ENCODE measurements around the gene ZCCHC9.
"Not testable (repeated sequence)": the region's sequence is repeated elsewhere in the genome, so short reads cannot be mapped to it uniquely, and the experiment has no call there.

ZCCHC9 gene

GRCh38 chr5:81301271-81302015 lies at the start of gene ZCCHC9:
Gene ZCCHC9, plus strand, starts transcription at chr5:81301587. Its CDS starts 3,171 bp downstream, at chr5:81304758.
- intact Hi-C loops (cut with DNase I), result loop anchor here (5.0 to 10.0 kb wide), 2 partner anchors 64 to 897 kb away; partner anchors contain the start of gene ZFYVE16
- peak; percentile 88 to 99 (median 92) for DNase-seq

DNA sequence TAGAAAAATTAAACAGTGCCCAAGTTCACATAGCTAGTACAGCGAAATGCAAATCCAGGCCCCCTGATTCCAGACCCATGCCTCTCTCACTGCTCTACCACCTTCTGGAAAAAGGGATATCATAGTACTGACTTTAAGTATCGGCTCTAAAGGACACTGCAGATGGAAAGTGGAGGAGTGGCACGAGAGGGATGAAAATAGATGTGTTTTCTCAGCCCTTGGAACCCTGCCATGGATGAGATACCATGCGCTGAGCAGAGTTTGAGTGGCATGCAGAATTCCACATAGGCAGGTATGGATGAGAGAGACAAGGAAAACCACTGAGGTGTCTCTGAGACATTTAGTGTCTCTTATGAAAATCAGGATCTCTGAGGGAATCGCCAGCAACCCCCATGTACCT lies 49.5 kb upstream of the ZCCHC9 start:
- DNase-seq, result no peak
- intact Hi-C loops (cut with DNase I), result no loop called here

DNA sequence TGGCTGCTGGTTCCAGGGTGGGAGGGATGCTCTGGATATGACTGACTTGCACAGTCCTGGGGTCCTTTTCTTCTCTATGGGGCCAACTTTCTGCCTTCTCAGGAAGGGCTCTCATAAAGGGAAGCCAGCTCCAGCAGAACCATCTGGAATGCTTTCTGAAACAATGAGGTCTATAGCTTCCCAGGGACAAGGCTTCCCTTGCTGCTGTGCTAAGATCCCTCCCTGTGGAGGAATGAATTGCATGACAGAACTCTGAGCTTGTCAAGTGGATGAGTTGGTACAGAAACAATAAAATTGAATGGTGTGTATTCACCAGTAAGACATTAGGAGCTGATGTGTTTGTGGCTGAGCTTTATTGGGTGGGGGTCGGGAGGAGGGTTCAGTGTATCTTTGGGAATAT lies 48.5 kb upstream of the ZCCHC9 start:
- intact Hi-C loops (cut with DNase I), result no loop called here
- no peak for DNase-seq

DNA sequence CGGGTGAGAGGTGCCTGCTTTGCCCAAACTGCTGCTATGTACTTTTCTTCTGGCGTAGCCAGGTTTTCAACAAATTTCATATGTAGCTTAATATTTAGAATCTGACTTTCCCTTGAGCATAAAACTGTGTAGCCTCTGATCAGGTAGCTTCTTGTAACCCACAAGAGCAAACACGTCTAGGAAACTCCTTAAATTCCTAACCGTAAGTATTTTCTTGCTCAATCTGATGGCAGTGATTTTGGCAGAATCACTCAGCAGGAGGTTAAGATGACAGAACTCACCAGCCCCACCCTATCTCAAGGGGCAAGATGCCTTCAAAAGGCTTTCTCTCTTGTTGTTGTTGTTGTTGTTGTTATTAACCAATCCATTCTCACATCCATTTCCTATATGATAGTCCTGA lies 47.5 kb upstream of the ZCCHC9 start:
- peak in 1 of 10 donors; percentile 19 for DNase-seq
- intact Hi-C loops (cut with DNase I), result no loop called here

DNA sequence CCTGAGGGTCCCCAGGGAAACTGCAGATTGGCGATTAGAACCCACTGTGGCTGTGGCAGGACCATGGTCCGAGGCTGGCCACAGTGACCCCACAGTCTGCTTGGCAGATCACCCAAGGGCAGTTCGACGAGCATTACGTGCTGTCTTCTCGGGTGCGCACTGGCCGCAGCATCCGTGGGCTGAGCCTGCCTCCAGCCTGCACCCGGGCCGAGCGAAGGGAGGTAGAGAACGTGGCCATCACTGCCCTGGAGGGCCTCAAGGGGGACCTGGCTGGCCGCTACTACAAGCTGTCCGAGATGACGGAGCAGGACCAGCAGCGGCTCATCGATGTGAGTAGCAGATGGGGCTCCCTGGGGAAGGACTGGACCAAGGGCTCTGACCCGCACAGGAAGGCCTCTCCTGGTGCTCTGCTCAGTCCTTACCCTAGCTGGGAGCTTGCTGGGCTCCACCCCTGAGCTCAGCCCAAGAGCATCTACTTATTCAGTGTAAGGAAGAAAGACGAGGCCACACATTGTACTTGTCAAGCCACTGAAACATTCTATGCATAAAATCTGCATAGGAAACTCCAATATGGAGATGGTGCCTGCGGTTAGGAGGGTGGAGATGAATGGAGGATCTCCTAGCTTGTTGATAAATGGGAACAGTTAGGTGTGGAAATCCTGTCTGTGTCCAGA lies 46.4 kb upstream of the ZCCHC9 start:
- peak in 1 of 10 donors; percentile 69 for DNase-seq
- intact Hi-C loops (cut with DNase I), result no loop called here

- DNase-seq, result peak in 1 of 10 donors; percentile 45
- intact Hi-C loops (cut with DNase I), result no loop called here
Measured at GRCh38 chr5:81256766-81257165, 44.6 kb upstream of the ZCCHC9 start.

GRCh38 chr5:81262796-81263195 lies 38.6 kb upstream of the ZCCHC9 start:
- DNase-seq; intact Hi-C loops (cut with DNase I): not testable (repeated sequence)

DNA sequence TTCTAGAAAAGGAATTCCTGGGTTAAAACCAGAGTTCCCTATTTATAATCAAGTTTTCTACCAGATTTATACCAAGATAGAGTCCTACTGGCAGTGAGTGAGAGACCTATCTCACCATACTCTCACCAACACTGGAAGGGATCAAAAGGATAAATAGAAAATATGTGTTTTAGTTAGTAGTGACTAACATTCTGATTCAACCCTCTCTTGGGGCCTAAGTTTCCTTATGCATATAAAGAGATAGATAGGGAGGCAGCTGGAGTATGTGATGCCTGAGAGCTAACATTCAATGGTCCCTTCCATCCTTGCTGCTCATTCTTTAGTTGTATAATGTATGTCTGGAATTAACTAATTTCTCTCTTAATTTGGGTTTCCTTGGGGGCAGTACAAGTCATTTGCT lies 36.3 kb upstream of the ZCCHC9 start:
- DNase-seq, result no peak
- intact Hi-C loops (cut with DNase I), result no loop called here

GRCh38 chr5:81268521-81269196 lies 32.7 kb upstream of the ZCCHC9 start:
- DNase-seq, result no peak
- intact Hi-C loops (cut with DNase I), result no loop called here

DNA sequence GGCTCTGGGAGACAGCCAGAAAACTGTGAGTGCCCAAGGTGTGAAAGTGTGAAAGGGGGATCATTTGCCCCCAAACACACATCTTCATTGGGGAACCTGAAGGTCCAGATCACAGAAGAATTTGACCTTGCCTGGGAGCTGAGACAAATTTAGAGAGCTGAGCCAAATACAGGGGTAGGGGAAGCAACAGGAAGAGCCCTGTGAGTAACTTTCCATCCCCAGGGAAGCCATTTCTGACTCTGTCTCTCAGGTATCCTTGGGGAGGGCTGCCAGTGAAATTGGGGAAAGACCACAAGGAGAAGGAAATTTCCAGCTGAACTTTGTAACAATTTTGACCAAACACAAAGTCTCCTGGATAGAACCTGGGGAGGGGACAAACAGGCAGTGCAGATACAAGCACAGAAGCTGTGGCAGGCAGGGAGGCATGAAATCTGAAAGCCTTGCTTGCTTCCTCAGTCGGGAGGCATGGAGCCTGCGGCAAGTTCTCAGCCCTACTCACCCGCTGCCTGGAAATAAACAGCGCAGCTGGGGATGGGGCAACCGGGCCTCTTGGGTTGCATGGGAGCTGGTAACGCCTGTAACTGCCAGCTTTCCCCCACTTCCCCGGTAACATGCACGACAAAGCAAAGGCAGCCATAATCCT lies 31.5 kb upstream of the ZCCHC9 start:
- no peak for DNase-seq
- intact Hi-C loops (cut with DNase I), result no loop called here

DNA sequence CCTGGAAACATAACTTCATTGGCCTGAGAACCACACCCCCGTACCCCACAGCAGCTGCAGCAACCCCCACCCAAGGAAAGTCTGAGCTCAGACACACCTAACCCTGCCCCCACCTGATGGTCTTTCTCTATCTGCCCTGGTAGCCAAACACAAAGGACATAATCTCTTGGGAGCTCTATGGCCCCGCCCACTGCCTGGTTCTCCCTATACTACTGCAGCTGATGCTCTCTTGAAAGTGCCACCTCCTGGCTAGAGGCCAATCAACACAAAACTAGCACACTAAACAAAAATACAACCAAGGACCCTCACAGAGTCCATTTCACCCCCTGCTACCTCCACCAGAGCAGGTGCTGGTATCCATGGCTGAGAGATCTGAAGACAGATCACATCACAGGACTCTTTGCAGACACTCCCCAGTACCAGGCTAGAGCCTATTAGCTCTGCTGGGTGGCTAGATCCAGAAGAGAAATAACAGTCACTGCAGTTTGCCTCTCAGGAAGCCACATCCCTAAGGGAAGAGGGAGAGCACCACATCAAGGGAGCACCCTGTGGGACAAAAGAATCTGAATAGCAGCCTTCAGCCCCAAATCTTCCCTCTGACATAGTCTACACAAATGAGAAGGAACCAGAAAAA lies 30.9 kb upstream of the ZCCHC9 start:
- DNase-seq; intact Hi-C loops (cut with DNase I): not testable (repeated sequence)

DNA sequence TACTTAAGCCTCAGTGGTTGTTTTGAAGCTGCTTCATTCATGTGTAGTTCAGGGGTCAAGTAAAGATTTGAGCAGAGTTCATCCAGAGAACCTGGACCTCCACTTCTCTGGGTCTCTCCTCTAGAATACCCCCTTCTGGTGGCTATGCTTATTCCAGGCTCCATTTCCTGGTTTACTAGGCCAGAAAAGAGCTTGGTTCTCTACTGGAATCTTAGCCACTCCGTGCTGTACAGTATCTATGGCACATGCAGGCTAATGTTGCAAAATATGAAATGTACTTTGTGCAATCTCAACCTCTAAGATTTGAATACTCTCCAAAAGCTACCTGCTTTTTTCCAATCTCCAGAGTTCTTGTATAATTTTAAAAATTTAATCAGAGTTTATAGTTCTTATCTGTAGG lies 17.4 kb upstream of the ZCCHC9 start:
- no peak for DNase-seq
- intact Hi-C loops (cut with DNase I), result no loop called here

DNA sequence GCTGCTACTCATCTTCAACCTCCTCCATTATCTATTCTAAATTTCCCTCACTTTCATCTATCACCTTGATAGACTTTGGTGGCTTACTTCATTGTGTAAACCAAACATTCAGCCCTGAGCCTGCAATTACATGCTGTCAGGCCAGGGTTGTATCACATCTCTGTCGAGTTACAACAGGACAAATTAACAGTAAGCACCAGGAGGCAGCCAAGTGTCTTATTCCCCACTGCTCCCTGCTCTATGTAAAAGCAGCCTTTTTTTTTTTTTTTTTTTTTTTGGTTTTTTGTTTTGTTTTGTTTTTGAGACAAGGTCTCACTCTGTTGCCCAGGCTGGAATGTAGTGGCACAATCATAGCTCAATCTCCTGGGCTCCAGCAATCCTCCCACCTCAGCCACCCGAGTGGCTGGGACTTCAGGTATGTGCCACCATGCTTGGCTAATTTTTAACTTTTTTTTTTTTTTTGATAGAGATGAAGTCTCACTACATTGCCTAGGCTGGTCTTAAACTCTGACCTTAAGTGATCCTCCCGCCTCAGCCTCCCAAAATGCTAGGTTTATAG lies 15.2 kb upstream of the ZCCHC9 start:
- intact Hi-C loops (cut with DNase I), result no loop called here
- DNase-seq, result peak in 1 of 10 donors; percentile 40

- intact Hi-C loops (cut with DNase I), result no loop called here
- DNase-seq, result no peak
Measured at GRCh38 chr5:81288021-81288433, 13.4 kb upstream of the ZCCHC9 start.

GRCh38 chr5:81290146-81290545 lies 11.2 kb upstream of the ZCCHC9 start:
- DNase-seq, result no peak
- intact Hi-C loops (cut with DNase I), result no loop called here

DNA sequence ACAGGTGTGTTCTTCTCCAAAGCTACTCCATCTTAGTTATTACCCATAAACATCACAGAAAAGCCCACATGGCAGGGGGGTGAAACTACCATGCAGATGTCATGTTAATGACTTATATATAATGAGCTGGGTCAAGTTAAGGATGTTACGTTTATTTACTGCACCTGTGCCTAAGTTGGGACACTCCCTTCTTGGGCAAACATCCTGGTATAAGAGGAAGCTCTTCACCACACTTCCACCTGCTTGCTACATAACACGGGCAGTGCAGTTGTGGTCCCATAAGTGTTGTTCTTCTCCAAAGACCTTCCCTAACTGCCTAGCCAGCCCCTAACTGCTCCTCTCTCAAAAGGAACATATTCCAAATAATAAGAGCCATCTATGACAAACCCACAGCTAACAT lies 9.3 kb upstream of the ZCCHC9 start:
- no peak for DNase-seq
- intact Hi-C loops (cut with DNase I), result no loop called here

GRCh38 chr5:81294021-81294420 lies 7.4 kb upstream of the ZCCHC9 start:
- intact Hi-C loops (cut with DNase I); DNase-seq: not testable (repeated sequence)

- intact Hi-C loops (cut with DNase I), result no loop called here
- no peak for DNase-seq
Measured at GRCh38 chr5:81297531-81297930, 3.9 kb upstream of the ZCCHC9 start.

DNA sequence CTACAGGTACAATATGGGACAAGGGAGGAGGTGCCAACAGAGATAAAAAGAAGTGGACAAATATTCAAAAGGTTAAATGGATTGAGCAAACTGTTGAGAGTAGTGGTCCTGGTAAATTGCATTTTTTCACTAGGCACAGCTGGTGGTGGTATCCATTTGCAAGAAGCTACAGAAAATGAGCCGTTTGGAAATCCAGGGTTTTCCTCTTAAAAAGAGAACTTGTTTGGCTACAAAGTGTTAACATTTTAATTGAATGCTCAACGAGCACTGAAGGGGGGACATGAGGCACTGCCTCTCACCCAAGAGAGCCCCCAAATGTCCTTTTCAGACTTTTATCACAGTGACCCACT lies 491 bp upstream of the ZCCHC9 start:
- intact Hi-C loops (cut with DNase I), result loop anchor here (5.0 to 10.0 kb wide), 2 partner anchors 64 to 896 kb away; partner anchors contain the start of gene ZFYVE16
- DNase-seq, result no peak

GRCh38 chr5:81302596-81302995 lies 1.2 kb downstream of the ZCCHC9 start:
- DNase-seq, result no peak
- intact Hi-C loops (cut with DNase I), result loop anchor here (5.0 to 10.0 kb wide), 2 partner anchors 65 to 898 kb away; partner anchors contain the start of gene ZFYVE16
